Left forelimb (tissue), 1 donor: ENCODE measurements around the gene HSPA12B.

ENCODE experiments used
- DNase-seq: peaks from one replicate; pipeline ENCODE4 v3.0.0-alpha.2; 2018; ENCODE audit warnings: low spot score

HSPA12B gene

DNA sequence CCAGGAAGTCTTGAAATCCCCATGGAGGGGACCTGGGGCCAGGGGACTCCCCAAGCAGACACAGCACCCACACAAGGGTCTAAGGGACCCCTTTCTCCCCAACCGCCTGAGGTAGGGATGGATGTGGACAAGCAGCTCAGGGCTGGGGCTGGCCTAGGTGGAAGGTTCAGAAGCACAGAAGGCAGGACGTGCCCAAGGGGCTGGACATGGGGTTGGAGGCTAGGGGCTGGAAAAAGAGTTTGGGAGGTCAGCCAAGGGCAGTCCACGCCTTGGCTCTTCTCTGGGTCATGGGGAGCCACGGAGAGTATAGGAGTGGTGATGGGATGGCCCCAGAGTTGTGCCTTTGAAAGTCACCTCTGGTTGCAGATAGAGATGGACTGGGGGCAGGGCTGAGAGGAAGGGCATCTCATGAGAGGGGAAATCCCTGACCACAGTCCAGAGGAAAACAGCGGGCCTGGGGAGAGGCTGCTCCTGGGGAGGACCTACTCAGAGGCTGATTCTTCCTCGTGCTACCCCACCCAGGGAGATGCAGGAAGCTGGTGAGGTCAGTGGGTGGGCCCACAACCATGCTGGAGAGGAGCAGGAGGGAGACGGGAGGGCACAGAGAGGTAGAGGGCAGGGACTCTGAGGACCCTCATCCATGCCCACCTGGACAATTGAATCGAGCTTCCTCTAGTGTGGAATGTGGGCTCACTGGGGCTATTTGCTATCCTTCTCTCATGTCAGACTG lies 2.5 kb upstream of the HSPA12B start:
- no peak for DNase-seq

DNA sequence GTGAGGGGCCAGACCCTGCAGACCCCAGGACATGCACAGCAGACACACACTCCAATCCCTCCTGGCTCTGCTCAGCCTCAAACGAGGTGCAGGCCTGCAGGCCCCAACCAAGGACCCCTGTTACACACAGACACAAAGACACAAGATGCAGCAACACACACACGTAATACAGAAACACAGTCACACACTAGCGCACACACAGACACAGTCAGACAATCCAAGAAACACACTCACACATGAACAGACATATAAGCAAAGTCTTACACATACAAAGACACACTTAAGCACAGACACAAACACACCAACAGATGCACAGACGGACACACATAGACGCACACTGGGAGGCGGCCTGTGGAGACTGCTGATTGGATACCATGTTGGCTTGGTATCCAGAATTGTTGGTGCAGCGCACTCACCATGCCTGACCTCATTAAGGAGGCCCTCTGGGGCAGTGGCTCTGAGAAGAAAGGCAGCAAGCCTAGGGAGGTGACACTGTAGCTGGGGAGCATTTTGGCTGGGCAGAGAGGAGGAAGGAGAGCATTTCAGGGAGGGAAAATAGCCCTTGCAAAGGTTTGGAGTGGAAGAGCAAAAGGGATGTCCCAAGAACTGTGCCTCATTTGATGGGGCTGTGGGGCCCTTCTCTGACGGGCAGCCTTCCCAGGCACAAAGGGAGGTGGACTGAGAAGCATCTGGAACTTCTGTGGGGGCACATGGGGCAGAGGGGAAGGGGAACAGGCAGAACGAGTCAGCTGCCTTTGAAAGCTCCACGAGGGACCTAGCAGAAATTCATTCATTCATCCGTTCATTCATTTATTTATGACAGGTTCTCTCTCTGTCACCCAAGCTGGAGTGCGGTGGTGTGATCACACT lies 1.4 kb upstream of the HSPA12B start:
- peak; percentile 62 for DNase-seq

DNA sequence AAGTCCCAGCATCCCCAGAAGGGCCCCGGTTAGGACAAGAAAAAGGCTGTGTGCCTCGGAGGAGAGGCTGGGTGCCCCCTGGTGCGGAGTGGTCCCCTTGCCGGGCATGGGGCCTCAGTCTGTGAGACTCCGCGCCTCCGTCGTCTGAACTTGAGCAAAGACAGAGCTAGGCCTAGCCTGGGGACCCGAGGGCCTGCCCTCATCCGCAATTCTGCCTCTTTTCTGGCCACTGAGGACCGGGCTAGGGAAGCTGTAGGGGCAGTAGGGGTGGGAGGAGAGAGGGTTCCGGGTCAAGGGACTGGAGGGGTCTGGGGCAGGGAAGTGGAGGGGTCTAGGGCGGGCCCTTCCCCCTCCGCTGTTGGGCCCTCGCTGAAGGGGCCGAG lies 550 bp upstream of the HSPA12B start:
- no peak for DNase-seq

DNA sequence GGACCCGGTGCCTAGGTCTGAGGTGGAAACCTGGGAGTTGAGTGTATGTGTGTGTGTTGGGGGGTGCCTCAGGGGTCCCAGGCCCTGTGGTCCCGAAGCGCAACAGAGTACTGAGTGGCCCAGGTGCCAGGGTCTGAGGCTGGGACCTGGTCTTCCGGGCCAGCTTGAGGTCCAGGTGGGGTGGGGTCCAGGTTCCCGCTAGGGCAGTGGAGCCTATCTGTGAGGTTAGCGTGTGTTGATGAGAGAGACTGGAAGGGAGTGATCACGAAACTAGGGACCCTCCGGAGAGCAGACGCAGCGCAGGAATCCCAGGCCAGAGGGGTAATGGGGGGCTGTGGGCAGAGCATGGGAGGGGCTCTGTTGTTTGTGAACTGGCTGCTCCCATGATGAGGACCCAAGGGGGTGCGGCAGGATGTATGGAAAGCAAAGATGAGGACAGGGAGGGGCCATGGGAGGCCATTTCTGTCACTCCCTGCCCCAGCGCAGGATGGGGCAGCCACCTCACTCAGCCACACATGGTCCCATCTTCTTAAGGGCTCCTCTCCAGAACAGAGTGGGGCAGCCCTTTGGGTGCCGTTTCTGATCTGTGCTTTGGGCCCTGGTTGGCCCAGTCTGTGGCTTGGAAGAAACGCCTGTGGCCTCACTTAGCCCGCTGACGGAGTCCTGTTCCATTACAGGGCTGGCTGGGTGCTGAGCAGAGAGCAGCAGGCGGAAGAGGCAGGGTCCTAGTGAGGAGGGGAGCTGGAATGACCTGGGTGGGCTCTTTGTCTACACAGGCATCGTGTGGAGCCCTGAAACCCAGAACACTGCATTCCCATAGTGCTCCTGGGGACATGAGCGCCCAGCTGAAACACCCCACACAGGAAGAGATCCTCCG lies 872 bp downstream of the HSPA12B start:
- DNase-seq: no peak

DNA sequence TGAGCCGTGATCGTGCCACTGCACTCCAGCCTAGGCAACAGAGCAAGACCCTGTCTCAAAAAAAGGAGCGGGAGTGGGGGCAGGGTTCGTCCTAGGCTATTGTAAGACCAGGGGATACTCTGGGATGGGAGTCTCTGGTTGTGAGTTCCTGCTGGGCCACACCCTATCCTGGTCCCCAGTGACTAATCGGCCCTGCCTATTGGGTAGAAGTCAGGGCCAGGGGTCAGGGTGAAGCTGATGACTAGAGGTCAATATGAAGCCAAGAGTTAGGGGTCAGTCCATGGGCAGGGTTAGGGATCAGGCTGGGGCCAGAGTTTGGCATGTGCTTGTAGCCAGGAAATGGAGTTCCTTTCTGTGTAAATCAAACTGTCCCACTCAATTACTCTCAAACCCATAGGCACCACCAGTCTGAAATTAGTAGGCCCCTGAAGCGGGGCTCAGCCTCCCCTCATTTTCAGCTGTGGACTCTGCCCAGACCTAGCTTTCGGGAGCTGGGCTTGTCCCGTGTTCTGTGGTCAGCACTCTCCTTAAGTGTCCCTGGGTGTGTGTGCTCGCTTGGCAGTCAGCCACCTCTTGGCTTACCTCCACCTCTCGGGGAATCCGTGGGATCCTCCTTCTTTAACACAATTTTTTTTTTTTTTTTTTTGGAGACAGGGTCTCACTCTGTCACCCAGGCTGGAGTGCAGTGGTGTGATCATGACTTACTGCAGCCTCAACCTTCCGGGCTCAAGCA lies 1.8 kb downstream of the HSPA12B start:
- no peak for DNase-seq

DNA sequence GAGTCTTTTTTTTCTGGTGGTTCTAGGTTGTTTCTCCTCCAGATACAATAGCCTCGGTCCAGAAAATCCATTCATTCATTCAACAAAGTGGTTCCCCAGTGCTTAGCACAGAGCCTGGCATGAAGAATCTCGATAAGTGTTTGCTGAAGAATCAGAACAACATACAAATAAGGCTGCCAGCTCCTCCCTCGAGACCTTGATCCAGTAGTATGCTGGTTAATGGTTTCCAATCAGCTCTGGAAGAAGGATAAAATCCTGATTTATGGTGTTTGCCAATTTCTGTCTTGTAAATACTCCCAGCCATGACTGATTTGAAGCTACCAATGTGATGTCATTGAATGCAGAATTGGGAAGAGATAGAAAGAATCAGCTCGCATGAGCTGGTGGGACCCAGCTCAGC lies 3.3 kb downstream of the HSPA12B start:
- no peak for DNase-seq

DNA sequence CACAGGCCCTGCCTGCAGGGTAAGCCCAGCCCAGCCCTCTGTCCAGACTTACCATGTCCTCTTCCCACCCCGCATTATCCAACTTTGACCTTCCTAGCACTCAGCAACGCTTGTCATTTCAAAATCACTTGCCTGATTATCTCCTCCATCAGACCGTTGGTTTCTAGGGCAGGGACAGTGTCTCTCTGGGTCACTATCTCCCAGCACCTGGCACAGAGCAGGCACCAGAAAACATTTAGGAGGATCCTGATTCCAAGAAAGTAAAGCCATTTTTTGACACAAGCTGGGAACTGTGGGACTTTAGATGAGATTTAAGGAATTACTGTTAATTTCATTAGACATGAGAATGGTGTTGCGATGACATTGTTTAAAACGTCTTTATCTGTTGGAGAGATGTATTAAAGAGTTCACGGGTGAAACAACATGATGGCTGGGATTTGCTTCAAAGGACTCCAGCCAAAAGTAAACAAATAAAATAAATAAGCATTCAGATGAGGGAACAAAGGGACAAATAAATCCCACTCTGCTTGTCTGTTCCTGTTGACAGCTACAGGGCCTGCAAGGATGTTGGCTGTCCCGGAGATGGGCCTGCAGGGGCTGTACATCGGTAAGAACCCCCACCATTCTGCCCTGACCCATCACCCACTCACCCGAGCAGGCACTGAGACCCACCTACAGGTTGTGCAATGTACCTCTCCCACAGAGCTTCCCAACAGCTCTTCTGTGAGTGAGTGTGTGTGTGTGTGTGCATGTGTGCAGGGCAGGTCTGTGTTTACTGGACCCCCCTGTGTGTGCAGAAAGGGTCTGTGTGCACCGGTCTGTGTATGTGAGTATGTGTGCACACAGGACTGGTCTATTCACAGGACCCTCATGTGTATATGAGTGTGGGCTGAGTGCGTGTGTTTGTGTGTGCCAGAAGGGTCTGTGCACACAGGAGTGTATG lies 5.9 kb downstream of the HSPA12B start:
- DNase-seq: no peak

DNA sequence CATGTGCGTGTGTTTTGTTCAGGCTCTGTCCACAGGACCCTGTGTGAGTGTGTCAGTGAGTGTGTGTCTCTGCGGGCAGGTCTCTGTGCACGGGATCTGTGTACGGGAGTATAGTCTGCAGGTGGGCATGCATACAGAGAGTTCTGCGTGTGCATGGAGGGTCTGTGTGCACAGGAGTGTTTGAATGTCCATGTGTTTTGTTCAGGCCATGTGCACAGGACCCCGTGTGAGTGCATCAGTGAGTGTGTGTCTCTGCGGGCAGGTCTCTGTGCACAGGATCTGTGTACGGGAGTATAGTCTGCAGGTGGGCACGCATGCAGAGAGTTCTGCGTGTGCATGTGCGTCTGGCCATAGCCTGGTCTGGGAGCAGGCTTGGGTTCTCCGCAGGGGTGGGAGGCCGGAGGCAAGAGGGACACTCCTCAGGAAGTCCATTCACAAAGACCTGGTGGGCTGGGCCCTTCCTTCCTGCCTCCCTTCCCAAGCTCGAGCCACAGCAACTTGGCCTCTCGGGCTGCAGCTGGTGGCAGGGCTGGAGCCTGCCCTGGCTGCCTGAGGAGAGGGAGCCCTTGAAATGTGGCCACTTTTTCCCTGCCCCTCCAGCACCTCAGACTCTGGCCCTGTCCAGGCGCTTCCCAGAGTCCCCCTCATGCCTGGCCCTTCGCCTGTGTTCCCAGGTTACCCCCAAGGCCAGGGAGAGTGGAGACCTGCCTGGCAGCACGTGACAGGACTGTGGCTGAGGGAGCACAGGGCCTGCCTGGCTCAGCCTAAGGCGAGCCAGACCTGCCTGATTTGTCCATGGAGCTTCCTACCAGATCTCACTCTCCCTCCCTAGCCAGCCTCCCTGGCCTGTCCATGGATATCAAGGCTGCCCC lies 6.8 kb downstream of the HSPA12B start:
- DNase-seq: no peak

DNA sequence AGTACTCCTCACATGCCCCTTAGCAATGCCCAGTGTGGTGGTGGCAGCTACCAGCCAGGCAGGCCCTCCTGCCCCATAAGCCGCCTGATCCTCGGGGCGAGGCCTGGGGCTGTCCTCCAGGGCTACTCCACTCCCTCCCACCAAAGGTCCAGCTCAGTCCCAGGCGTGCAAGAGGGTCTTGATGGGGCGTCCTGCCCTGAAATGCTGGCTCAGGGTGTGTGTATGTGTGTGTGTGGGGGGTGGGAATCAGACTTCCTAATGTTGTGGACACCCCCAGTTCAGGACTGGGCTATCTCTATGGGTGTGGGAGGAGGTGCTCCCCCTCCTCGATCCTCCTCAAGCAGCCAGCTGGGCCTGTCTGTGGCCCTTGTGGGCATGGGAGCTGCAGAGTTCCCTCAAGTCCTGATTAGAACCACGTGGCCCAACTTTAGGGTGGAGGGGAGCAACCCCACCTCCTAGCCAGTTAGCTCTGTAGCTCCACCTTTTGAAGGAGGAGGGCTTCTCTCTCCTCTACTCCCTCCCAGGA lies 7.5 kb downstream of the HSPA12B start:
- no peak for DNase-seq

DNA sequence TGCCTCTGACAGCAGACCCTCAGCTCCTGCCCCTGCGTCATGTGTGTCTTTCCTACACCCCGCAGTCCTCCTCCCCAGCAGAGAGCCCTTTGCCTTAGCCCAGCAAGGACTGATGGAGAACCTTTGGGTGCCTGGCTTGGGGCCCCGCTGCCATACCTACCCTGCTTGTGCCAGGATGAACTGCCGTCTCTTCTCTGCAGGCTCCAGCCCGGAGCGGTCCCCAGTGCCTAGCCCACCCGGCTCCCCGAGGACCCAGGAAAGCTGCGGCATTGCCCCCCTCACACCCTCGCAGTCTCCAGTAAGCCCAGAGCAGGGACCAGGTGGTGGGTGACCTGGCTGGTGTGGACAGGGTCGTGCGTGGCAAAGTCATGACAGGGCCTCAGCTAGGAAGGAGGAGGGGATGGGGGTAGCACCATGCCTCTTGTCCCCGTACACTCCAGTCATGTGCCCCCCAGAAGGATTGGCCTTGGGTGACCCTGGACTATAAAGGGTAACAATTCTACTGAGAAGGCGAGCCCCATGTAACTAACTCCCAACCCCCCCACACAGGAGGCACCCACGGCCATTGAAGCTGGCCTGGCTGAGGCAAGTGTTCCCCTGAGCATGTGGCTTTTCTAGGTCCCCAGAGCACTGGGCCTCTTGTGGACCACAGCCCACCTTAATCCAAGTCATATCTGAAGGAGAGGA lies 8.3 kb downstream of the HSPA12B start:
- peak; percentile 60 for DNase-seq

DNA sequence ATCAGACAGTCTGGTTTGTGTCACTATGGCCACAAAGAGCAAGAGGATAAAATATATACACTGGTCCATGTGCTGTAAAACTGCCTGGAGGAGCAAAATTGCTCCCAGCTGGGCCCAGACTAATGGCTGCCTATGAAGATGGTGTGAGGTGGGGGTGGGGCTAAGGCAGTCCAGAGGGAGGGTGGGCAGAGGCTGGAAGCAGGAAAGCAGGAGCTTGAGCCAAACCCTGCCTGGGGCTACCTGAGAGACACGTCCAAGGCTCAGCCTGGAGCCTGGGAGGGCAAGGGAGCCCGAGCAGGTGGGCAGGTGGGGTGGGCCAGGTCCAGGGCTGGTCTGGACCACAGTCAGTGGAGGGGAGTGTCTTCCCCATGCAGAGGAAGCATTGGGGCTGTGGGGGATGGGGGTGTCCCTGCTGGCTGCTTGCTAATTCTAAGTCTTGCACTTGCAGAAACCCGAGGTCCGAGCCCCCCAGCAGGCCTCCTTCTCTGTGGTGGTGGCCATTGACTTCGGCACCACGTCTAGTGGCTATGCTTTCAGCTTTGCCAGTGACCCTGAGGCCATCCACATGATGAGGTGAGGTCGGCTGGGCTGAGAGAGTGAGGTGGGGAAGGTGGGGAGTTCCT lies 9.5 kb downstream of the HSPA12B start:
- DNase-seq: no peak

DNA sequence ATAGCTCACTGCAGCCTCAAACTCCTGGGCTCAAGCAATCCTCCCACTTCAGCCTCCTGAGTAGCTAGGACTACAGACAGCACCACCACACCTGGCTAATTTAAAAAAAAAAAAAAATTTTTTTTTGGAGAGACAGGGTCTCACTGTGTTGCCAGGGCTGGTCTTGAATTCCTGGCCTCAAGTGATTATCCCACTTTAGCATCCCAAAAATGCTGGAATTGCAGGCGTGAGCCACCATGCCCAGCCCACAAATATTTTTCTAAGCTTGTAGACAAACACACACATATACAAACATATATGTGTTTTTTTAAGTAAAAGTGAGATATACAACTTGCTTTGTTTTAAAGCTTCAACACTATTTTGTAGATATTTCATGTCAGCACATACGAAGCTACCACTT lies 10.8 kb downstream of the HSPA12B start:
- no peak for DNase-seq

DNA sequence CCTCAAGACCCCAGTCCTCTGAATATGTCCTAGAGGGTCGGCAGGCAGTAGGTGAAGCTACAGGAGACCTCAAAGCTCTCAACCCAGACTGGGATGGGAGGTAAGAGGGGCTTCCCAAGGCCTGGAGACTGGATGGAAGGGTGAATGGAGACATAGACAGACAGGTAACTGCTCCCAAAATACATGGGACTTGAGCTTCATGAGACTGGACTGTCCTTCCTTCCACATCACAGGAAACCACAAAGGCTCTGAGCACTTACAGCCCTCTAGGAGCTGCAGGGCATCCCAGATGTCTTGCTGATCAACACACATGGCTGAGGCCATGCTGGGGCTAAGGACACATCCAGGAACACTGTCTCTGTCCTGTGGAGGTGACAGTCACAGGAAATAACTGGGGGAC lies 11.6 kb downstream of the HSPA12B start:
- DNase-seq: no peak

DNA sequence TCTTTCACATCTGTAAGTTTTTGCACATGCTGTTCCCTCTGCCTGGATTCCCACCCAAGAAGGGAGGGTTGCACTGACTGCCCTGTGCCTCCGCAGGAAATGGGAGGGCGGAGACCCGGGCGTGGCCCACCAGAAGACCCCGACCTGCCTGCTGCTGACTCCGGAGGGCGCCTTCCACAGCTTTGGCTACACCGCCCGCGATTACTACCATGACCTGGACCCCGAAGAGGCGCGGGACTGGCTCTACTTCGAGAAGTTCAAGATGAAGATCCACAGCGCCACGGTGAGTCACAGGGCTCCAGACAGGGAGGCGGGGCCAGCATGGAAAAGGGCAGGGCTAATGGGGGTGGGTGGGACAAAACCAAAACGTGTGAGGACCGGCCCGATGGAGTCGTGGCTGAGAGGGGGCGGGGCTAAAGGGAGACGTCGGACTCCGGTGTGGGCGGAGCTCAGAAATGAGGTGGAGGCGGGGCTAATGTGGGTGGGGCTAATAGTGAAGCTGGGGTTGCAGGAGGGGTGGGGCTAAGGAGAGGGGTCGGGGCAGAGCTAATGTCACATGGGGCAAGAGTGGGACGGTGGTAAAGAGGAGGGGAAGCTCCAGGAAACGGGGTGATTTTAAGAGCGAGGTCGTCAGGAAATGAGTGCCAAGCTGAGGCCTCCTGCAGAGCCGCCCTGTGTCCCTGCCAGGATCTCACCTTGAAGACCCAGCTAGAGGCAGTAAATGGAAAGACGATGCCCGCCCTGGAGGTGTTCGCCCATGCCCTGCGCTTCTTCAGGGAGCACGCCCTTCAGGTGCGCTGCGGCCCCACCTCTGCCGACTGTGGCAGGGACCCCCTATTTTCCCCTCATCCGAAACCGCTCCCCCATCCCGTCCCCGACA lies 12.6 kb downstream of the HSPA12B start:
- DNase-seq: peak; percentile 66

DNA sequence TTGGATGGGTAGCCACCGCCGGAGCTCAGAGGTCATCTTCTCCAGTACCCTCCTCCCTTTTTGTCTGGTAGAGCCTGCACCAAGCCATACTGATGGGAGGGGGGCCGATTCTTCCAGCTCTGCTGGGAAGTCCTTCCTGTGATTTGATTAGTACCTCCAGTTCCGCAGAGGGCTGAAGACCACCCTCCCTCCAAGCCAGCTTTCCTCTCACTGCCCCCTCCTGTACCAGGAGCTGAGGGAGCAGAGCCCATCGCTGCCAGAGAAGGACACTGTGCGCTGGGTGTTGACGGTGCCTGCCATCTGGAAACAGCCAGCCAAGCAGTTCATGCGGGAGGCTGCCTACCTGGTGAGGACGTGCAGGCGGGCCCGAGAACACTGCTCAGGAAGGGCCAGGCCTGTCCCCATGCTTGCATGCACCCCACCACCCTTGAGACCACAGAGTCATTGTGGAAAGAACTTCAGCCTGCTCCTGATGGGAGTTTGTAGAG lies 13.2 kb downstream of the HSPA12B start:
- DNase-seq: no peak

DNA sequence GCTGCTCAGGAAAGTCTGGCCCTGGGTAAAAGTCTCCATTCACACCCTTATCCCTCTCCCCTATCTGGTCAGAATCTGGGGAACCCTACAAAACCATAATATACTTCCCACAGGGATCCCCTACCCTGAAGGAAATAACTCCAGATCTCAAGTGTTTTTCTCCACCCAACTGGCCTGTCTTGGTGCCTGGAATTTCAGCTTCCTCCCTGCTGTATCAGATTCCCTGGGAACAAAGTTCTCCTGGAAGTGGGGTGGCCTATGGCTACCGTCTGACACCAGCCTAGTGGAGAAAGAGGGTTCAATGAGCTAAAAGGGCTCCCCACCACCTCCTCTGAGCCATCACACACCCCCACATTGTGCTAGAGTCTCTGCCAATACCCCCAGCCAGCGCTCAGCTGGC lies 15.0 kb downstream of the HSPA12B start:
- DNase-seq: no peak

DNA sequence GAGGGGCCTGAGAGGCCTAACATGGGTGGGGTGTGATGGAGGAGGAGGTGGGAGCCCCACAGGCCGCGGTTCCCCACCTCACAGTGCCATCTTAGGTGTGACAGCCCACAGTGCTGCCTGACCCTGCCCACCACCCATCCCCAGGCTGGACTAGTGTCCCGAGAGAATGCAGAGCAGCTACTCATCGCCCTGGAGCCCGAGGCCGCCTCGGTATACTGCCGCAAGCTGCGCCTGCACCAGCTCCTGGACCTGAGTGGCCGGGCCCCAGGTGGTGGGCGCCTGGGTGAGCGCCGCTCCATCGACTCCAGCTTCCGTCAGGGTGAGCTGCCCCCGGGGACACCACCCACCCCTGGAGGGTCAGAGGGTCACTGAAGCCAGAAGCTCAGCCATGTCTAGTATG lies 15.6 kb downstream of the HSPA12B start:
- no peak for DNase-seq
